Fibroblast of the aortic adventitia (primary cell): Measurements from ENCODE around the gene SLC10A1. TPM values are rescaled to one million over a fixed set of nuclear protein-coding genes. Genes with fewer than 3 reads are reported as not detected.

Experiments used
- DNase-seq: peaks from one replicate; pipeline ENCODE4 v3.0.0-alpha.2; 2010; ENCODE audit warnings: low read depth
- H3K4me3 ChIP-seq: 2 replicates; pipeline ENCODE4 v1.5.1; 2011; ENCODE audit warnings: low read depth, mild to moderate bottlenecking, control low read depth, low read length, moderate library complexity
- CTCF ChIP-seq: IDR thresholded peaks from 2 replicates; pipeline ENCODE4 v1.5.1; 2011; ENCODE audit warnings: mild to moderate bottlenecking, low read length, control low read depth, inconsistent platforms; ENCODE audit not compliant: insufficient read depth
- total RNA-seq: library from RNA; depleted of rRNA; stranded (reverse); fragments of >200 nt; gene quantifications from 2 replicates; pipeline ENCODE4 v1.2.3, GENCODE V29; 2012; ENCODE audit warnings: low replicate concordance

The SLC10A1 gene
- total RNA-seq, 1 donor = not detected

DNA sequence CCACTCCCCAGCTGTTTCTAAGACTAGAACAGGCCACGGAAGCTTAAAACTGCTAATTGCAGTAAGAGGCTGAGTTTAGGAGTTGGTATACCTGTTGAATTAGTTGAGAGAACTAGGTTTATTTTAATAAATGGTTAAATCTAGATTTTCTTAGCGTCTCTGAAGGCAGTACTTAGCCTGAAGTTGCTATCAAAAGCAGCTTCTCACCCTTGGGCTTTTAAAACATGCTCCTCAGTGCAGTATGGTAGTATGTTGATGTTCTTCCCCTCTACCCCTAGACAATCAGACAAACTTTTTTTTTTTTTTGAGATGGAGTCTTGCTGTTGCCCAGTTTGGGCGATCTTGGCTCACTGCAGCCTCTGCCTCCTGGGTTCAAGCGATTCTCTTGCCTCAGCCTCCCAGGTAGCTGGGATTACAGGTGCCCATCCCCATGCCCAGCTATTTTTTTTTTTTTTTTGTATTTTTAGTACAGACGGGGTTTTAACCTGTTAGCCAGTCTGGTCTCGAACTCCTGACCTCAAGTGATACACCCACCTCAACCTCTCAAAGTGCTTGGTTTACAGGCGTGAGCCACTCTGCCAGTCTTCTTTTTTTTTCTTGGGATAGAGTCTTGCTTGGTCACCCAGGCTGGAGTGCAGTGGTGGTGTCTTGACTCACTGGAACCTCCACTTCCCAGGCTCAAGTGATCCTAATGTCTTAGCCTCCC, 23.3 kb downstream of the SLC10A1 start:
- no peak overlapping the region for H3K4me3 ChIP-seq
- TF ChIP-seq CTCF = no peak
- no peak for DNase-seq

- TF ChIP-seq CTCF = no peak
- H3K4me3 ChIP-seq = no peak overlapping the region
Observed at GRCh38 chr14:69772082-69773017, 24.7 kb downstream of the SLC10A1 start.

GRCh38 chr14:69771136-69771535, 25.9 kb downstream of the SLC10A1 start:
- no peak for DNase-seq
- H3K4me3 ChIP-seq = no peak overlapping the region
- no peak for TF ChIP-seq CTCF

More at GRCh38 chr14:69772082-69773017, 24.7 kb downstream of the SLC10A1 start:
- DNase-seq = no peak

GRCh38 chr14:69770559-69770958, 26.5 kb downstream of the SLC10A1 start:
- no peak overlapping the region for H3K4me3 ChIP-seq
- no peak for TF ChIP-seq CTCF
- no peak for DNase-seq

- TF ChIP-seq CTCF = no peak
- DNase-seq = no peak
- no peak overlapping the region for H3K4me3 ChIP-seq
Observed at GRCh38 chr14:69769623-69770022, 27.4 kb downstream of the SLC10A1 start.

- DNase-seq = no peak
- peak overlapping the region; percentile 98 for H3K4me3 ChIP-seq
- TF ChIP-seq CTCF = no peak
Observed at GRCh38 chr14:69768873-69769272, 28.2 kb downstream of the SLC10A1 start.
